Embryonic facial prominence (tissue), 1 donor: ENCODE data around the gene SATB2.

Source experiments
- DNase-seq: peaks from one replicate; pipeline ENCODE4 v3.0.0-alpha.2; 2016; ENCODE audit errors: extremely low spot score

SATB2 gene

DNA sequence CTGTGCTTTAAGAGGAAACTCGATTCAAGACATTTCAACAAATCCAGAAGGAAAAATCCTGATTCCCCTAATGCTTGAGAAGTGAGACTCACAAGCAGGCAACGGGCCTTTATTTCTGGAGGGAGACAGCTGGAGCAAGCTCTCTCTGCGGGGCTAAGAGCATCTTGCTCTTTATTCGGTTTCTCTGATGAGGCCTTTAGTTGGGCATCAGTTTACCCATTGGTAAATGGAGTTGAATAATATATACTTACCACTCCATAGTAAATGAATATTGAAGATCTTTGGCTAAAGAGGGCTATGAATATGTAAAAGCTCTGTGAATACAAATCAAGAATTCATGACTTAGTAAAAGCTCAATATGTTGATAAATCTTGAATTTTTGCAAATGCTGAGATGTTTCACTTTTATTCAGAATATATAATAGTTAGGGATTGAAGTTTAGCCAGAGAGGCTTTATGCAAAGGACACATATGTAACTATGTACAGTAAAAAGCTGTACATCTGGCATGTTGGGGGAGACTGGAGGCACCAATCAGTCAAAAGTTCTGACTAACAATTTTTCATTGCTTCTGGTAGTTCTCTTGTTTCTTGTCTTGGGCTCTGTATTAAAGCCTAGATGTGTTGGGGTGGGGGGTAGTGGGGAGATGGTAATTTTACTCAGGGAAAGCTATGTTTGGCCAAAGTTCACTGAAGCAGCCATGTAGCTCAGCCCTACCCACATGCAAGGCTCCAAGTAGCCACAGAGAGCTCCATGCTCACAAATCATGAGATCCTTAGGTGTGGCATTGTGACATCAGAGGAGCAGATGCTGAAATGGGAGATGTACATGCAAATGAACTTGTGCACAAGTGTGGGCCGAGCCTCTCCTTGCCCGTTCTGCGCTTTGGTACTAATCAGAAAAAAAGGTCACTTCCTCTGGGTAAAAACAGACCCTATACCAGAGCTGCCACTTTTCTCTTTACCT is 200.2 kb downstream of the SATB2 start:
- DNase-seq, result no peak

DNA sequence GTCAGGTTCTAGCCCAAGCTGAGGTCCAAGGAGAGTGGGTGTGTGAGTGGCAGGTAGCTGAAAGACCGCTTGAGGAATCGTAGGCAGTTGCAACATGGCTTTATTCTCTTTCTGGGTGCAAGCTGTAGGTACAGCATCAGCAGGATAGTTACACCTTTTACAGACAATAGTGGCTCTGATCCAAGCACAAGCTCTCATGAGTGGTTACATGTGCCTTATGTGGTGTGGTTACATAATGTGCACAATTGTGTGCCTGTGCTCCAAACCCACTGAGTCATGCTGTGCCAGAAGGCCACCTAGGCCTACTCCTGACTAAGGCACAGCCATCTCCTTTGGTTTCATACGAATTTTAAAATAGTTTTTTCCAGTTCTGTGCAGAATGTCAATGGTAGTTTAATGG is 227.6 kb downstream of the SATB2 start:
- DNase-seq, result no peak

DNA sequence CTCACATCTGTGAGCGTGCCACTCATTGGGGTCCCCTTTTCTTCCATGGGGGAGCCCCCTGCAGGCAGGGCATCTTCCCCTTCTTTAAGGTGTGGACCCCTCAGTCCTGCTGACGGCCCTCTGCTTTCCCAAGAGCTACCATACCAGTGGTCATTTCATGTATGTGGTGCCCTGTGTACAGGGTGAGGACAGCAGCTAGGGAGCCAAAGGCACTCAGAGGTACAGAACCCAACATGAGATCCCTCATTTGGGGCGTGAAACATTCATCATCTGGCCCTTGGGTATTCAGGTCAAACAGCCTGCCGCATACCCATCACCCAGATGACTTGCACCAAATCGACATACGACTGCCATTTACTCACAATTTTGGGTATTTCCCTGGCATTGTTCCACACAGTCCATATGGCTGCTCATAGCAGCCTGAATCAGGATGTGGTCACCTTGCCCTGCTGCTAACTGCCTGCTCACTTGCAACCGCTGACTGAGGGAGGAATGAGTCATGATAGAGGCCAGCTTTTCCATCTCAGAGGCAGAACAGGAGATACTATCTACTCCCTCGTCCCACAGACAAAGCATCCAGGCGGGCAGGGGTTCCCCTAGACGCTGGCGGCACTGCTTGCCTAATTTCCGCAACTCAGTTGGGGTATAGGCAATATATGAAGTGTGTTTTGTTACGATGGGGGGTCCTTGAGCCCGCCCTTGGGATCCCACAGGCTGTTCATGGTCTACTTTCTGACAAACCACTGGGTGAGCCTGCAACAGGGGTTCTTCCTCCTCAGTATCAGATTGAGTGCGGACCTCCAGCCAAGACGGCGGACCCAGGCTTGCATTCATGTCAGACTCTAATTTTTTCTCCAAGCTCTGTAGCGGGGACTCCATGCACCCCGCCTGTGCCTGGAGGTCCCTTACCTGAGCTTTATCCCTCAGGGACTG is 228.6 kb downstream of the SATB2 start:
- no peak for DNase-seq

DNA sequence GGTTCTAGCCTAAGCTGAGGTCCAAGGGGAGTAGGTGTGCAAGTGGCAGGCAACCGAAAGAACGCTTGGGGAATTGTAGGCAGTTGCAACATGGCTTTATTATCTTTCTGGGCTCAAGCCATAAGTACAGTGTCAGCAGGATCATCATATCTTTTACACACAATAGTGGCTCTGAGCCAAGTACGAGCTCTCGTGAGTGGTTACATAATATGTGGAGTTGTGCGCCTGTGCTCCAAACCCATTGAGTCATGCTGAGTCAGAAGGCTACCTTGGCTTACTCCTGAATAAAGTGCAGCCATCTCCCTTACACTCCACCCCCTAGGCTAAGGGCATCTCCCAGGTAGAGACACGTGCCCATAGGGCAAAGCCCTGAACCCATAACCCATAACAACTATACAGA is 233.9 kb downstream of the SATB2 start:
- no peak for DNase-seq

DNA sequence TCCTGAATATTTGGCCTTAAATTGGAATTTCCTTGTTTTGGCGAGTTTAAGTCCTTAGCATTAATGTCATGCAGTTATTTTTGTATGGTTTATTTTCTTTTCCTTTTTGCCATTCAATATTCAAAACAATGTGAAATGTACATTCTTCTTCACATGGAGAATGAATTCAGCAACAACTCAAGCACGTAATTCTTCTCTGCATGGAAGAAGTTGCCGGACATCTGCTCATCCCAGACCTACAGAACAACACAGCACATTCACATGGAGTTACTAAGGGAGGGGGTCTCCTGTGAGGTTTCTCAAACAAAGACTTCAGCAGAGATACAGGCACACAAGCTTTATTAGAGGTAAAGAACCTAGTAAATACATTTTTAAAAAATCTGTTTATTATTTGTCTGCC is 236.8 kb downstream of the SATB2 start:
- no peak for DNase-seq

DNA sequence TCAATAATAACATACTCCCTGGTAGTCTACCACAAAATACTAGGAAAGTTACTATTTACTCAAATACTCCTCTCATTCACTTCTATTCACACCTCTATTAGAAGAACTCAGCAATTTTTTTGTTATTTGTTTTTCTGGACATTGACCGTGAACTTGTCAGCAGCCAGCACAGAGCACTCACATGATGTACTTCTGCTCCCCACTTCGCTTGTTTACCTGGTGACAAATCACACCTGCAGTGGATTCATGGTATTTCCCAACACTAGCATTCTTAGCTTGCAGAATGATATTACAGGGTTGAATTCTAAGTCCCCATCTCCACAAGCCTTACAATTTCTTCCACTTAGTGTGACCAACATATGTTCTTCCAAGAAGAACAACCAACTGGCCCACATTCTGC is 238.2 kb downstream of the SATB2 start:
- no peak for DNase-seq
